Osteocyte (in vitro differentiated cells): ENCODE results near the gene PPP1R27. TPM values are rescaled to one million over a fixed set of nuclear protein-coding genes. Genes with fewer than 3 reads are reported as not detected.

Experiments
- DNase-seq: peaks from one replicate; pipeline ENCODE4 v3.0.0; 2021; ENCODE audit warnings: mixed read lengths; ENCODE audit not compliant: unreplicated experiment; ENCODE audit errors: extremely low spot score
- H3K27ac Mint-ChIP-seq: one replicate; pipeline ENCODE4 v1.8.0; 2021; ENCODE audit warnings: mild to moderate bottlenecking, mixed read lengths; ENCODE audit not compliant: unreplicated experiment
- H3K27me3 Mint-ChIP-seq: one replicate; pipeline ENCODE4 v1.8.0; 2021; ENCODE audit warnings: mixed read lengths; ENCODE audit not compliant: unreplicated experiment
- H3K36me3 Mint-ChIP-seq: one replicate; pipeline ENCODE4 v1.8.0; 2021; ENCODE audit warnings: mixed read lengths; ENCODE audit not compliant: unreplicated experiment
- H3K4me1 Mint-ChIP-seq: one replicate; pipeline ENCODE4 v1.8.0; 2021; ENCODE audit warnings: mixed read lengths; ENCODE audit not compliant: unreplicated experiment
- H3K4me3 Mint-ChIP-seq: one replicate; pipeline ENCODE4 v1.8.0; 2021; ENCODE audit warnings: mild to moderate bottlenecking, moderate library complexity, mixed read lengths; ENCODE audit not compliant: unreplicated experiment
- H3K9me3 Mint-ChIP-seq: one replicate; pipeline ENCODE4 v1.8.0; 2021; ENCODE audit warnings: mixed read lengths; ENCODE audit not compliant: unreplicated experiment
- total RNA-seq: library from RNA; stranded (reverse); gene quantifications from 2 replicates; pipeline ENCODE4 v1.2.1, GENCODE V29; 2021
- TF ChIP-seq, protein P1 (sequence below): fragments of 200-600 bp; sonication (generic); IDR thresholded peaks from 2 replicates; pipeline ENCODE4 v1.5.0; 2021; ENCODE audit warnings: antibody characterized with exemption, mild to moderate bottlenecking, moderate library complexity

Gene PPP1R27
- total RNA-seq, 1 donor from 2014 or later: 0.62 TPM

DNA sequence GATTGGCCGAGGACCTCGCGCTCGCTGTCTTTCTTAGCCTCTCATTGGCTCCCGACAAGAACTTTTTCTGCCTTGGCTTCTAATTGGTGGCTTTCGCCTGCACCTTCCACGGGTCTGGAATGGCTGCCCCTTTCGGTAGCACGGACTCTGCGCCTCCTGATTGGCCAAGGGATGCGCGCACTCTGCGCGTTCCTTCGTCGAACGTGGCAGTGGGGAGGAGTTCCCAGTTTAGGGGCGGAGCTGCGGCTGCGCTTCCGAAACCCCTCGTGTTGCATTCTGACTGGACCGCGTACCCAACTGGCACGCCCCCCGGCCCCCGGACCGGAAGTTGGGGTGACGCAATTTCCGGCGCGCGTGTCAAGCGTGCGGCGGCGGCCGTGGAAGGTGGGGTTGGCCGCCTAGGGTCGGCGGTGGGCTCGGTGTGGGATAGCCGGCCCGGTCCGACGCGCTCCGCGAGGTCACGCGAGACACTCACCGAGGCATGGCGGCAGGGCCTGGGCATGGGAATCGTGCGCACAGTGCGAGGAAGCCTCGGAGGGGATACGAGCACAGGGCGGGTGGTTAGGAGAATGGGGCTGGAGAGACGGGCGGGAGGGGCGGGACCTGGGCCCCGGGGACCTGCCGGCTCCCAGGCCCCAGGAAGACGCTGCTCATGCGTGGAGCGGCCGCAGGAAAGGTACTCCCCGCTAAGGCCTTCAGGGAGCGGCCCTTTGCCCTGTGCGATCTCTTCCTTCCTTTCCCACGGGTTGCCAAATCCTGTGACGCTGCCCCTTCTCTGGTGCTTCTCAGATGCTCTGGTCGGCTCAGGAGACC, 26.1 kb upstream of the PPP1R27 start:
- peaks cover 43% of the 10 kb centered on the region for H3K4me1 Mint-ChIP-seq
- peak overlapping the region; percentile 90 for H3K4me3 Mint-ChIP-seq
- H3K27ac Mint-ChIP-seq: peak overlapping the region; percentile 93
- DNase-seq: peak; percentile 100
- peaks cover 14% of the 10 kb centered on the region for H3K36me3 Mint-ChIP-seq
- TF ChIP-seq, protein P1, sequence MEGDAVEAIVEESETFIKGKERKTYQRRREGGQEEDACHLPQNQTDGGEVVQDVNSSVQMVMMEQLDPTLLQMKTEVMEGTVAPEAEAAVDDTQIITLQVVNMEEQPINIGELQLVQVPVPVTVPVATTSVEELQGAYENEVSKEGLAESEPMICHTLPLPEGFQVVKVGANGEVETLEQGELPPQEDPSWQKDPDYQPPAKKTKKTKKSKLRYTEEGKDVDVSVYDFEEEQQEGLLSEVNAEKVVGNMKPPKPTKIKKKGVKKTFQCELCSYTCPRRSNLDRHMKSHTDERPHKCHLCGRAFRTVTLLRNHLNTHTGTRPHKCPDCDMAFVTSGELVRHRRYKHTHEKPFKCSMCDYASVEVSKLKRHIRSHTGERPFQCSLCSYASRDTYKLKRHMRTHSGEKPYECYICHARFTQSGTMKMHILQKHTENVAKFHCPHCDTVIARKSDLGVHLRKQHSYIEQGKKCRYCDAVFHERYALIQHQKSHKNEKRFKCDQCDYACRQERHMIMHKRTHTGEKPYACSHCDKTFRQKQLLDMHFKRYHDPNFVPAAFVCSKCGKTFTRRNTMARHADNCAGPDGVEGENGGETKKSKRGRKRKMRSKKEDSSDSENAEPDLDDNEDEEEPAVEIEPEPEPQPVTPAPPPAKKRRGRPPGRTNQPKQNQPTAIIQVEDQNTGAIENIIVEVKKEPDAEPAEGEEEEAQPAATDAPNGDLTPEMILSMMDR: no peak
- H3K27me3 Mint-ChIP-seq: no peaks in the 10 kb centered on the region
- H3K9me3 Mint-ChIP-seq: no peaks in the 10 kb centered on the region

DNA sequence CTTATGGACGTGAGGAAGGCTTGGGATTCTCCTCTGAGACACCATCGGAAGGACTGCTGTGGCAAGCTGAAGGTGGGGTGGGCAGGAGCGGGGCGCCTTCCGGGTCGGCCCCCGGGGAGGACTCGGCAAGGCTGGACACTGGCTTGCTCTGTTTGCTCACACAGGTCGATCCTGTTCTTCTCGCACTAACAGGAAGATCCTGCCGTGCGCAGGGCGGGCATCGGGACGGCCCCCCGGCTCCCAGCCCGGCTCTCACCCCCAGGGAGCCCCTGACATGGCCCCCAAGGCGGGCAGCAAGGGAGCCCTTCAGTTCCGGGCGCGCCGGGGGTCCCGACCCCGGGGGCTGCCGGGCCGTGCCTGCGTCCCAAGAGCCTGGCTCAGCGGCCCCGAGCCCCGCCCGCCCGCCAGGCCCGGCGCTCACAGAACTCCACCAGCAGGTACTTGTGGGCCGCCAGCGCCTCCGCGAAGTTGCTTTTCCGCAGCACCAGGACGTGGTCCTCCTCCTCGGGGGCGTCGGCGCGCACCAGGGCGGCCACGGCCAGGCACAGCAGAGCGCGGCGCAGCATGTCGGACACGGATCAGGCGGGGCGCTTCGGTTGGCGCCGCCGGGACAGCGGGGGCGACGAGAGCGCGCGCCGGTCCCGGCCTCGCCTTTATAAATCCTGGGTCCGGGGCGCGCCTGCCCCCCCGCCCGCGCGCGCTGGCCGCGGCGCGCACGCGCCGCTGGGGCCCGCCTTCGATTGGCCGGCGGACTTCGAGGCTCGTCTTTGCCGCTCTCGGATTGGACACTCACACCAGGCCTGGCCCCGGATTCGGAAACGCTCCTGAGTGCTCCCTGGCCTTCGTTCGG, 25.3 kb upstream of the PPP1R27 start, which contains the start of gene P4HB:
P4HB (minus strand) TSS at position 630 of the 850 bp plus-strand sequence; CDS start at position 566, 64 bp downstream.
- H3K4me3 Mint-ChIP-seq: peak within 1 kb of the TSS; percentile 93
- peaks cover 42% of the 10 kb centered on the region for H3K4me1 Mint-ChIP-seq
- H3K27ac Mint-ChIP-seq: peak within 1 kb of the TSS; percentile 93
- TF ChIP-seq, protein P1: no peak
- DNase-seq: no peak
- H3K36me3 Mint-ChIP-seq: peaks cover 19% of the 10 kb centered on the region
- H3K9me3 Mint-ChIP-seq: no peaks in the 10 kb centered on the region
- no peaks in the 10 kb centered on the region for H3K27me3 Mint-ChIP-seq

DNA sequence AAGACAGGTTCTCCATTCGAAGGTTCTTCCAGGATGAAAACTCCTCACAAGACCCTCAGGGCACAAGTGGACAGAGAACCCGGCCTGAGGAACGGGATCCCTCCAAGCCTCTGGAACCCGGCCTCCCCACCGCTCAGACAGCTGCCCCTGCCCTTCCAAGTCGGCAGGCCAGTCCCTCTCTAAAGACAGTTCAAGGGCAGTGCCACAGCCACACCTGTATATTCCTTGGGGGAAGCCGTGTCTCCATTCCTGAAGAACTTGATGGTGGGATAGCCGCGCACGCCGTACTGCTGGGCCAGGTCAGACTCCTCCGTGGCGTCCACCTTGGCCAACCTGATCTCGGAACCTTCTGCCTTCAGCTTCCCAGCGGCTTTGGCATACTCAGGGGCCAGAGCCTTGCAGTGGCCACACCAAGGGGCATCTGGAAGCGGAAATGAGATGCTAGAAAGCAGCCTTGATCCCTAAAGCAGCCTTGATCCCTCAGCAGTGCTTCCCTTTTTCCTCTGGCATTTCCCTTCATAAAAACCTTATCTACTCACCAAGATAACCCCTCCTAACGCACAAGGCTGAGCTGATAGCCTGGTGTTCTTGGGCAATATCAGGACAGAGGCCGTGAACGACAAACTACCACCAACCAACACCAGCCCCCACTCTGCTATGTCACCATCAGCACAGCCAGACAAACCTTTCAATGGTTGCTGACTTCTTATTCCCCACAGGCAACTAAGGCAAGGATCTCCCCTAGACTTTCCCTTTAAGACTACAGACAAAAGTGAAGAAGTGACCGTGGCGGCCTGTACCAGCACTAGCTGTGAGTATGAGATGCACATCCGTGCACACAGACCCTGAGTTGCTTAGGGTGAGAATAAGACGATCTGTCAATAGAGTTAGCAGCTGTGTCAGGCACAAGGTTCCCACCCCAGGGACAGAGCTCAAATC, 24.4 kb upstream of the PPP1R27 start:
- no peaks in the 10 kb centered on the region for H3K9me3 Mint-ChIP-seq
- H3K27me3 Mint-ChIP-seq: no peaks in the 10 kb centered on the region
- H3K4me3 Mint-ChIP-seq: peak overlapping the region; percentile 93
- DNase-seq: no peak
- TF ChIP-seq, protein P1: no peak
- peaks cover 19% of the 10 kb centered on the region for H3K36me3 Mint-ChIP-seq
- peaks cover 42% of the 10 kb centered on the region for H3K4me1 Mint-ChIP-seq
- H3K27ac Mint-ChIP-seq: peak overlapping the region; percentile 87

DNA sequence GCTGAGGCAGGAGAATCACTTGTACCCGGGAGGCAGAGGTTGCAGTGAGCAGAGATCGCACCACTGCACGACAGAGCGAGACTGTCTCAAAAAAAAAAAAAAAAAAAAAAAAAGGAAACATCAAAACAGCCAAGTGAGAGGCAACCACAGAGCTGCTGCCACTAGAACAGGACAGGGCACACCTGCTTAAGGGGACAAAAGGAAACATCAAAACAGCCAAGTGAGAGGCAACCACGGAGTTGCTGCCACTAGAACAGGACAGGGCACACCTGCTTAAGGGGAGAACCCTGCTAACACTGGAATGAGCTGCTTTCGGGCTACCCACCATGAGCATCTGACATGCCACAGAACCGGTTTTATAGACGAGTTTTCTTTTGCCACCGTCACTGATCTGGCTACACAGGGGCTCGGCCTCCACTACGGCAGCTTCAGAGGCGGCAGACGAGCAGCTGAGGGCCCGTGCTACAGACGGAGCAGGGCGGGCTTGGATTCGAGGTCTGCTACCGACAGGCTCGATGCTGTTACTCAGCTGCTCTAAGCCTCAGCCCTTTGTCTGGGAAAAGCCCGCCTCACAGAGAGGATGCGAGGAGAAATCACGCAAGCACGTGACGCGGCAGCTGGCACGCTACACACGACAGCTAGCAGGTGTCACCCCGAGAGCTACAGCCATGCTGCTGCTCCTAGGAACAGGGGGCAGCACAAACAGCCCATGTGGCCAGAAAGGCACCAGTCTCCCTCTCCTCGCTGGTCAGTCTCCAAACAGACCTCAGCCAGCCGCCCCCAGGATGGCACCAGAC, 23.5 kb upstream of the PPP1R27 start:
- H3K4me3 Mint-ChIP-seq: peak overlapping the region; percentile 93
- H3K9me3 Mint-ChIP-seq: no peaks in the 10 kb centered on the region
- H3K36me3 Mint-ChIP-seq: peaks cover 23% of the 10 kb centered on the region
- TF ChIP-seq, protein P1: no peak
- DNase-seq: no peak
- no peak overlapping the region for H3K27ac Mint-ChIP-seq
- no peaks in the 10 kb centered on the region for H3K27me3 Mint-ChIP-seq
- peaks cover 39% of the 10 kb centered on the region for H3K4me1 Mint-ChIP-seq
